Stimulated activated CD4-positive, alpha-beta T cell treated with anti-CD3 and anti-CD28 coated beads, Interleukin-4, amount 100 ng/mL, for 48 hours (primary cell): ENCODE measurements around the gene CFAP61.

ENCODE experiments used
- DNase-seq, 2 donors: peaks; one replicate each; pipeline ENCODE4 v3.0.0-alpha.2; 2020; ENCODE audit warnings: low read depth in 2 of 2

Gene CFAP61

DNA sequence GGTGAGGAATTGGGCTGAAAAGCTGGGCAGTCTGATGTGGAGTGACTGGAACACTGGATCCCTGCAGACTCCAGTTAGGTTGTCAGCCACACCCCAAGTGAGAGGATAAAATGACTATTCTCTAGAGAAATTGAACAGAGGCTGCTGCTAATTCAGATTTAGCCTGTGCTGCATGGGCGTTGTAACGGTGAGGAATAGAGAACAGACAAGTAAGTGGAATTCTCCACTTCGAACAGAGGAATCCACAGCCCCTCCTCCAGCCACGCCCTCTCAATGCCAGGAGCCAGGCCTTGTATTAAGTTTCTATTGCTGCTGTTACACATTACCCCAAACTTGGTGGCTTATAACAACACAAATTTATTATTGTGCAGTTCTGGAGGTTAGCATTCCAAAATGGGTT lies 109.3 kb downstream of the CFAP61 start:
- DNase-seq, result no peak

DNA sequence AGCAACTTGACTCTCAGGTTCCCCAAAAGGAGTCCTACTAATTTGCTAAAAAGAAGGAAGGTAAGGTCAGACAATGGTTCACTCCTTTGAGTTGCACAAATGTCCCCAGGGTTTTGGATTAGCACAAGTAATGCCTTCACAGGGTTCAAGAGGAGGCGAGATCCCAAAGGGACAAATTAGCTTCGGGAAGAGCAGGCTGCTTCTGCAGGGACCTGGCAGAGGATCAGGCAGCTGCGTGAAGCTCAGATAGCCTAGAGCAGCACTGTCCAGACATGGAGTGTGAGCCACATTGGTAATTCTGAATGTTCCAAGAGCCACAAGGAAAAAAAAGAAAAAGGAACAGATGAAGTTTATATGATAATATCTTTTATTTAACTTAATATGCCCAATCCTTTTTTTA lies 115.4 kb downstream of the CFAP61 start:
- no peak for DNase-seq

DNA sequence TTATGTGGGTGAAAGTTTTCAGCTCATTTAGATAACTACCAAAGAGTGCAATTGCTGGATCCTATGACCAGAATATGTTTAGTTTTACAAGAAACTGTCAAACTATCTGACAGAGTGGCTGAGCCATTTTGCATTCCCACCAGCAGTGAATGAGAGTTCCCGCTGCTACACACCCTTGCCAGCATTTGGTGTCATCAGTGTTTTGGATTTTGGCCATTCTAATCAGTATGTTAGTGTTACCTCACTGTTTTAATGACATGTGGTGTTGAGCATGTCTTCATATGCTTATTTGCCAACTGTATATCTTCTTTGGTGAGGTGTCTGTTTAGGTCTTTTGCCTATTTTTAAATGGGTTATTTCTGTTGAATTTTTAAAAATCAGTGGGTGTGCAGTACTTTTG lies 120.9 kb downstream of the CFAP61 start:
- DNase-seq, result no peak

DNA sequence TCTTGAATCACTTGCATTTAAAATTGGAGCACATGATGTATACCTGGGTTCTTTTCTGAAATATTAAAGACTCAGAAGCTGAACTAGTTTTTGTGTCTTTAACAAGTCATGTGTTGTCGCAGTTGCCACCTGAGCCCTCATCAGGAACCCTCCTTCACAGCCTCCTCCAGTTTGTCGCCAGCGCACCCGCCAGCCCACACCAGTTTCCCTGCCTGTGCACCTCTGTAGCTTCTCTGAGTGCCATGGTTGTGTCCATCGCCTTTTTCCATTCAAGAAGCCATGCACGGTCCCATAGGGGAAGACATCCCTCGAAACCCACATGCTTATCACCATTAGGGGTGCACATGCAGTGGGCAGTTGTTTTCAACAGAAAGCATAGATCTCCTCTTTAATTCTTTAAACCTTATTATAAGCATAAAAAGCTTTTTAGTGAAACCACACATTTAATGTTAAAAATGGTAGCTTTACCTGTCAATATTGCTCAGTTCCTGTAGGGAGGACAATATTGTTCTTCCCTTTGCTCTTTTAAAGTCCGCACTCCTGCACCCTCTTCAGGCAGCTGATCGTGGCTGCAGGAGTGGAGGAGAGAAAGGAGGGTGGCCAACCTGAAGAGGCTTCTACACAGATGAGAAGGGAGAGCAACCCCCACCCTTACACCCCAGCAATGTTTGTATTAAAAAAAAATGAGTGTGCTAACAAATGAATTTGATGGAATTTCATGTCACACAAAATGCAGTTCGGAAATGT lies 121.9 kb downstream of the CFAP61 start:
- DNase-seq, result no peak

DNA sequence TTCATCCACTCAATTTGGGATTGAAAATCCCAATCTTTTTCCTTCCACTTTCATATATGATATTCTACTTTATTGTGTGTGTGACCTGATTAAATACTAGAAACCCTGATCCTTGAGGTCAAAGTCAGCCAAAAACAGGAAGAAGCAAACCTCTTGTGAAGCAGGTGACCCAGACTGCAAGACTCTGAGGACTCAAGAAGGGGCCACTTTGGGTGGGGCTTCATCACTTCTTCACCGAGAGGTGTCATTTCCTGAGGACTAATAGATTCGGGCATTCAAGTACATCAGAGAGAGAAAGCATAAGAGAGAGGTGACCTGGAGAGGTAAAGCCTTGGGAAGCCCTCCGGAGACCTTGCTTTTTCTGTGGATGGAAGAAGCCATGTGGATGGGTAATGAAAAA lies 129.0 kb downstream of the CFAP61 start:
- DNase-seq, result no peak

DNA sequence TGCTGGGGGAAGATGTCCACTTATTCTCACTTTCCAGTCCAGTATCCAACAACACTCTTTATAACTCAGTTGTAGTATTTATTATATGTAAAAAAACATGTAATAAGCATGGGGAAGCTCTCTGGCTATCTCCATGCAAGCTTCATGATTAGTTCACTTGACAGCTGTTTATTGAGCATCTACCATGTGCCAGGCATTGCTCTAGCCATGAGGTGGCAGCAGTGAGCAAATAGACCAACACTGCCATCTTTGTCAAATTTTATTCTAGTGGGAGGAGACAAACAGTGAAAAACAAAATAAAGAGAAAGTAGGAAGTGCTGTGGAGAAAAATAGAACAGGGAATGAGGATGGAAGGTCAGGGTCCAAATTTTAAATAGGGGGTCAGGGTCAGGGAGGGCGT lies 131.8 kb downstream of the CFAP61 start:
- peak; percentile 2 to 14 for DNase-seq

DNA sequence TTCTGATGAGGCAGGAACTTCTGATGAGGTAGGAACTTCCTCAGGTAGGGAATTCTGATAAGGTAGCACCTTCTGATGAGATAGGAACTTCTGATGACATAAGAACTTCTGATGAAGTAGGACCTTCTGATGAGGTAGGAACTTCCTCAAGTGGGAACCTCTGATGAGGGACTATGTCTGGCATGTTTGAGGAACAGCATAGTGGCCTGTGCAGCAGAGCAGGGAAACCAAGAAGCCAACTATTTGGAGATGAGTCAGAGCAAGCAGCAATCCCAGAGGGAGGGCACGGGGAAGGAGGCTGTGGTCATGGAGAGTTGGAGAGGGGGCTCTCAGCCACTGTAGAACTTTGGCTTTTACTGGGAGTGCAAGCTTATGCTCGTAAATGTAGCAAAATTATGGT lies 132.4 kb downstream of the CFAP61 start:
- DNase-seq, result no peak

DNA sequence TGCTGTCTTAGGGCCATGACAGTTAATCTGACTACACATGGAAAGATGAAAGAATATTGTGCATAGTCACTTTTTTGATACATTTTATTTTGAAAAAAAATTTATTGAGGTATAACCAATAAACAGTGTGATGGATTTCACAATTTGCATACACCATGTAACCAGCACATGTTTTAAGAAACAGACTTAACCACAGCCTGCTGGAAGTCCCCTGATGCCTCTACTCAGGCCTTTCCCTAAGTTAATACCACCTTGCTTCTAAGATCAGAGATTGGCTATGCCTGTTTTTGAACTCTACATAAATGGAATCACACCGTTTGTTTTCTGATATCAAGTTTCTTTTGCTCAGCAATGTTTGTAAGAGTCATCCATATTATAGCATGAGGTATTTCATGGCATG lies 136.3 kb downstream of the CFAP61 start:
- no peak for DNase-seq

DNA sequence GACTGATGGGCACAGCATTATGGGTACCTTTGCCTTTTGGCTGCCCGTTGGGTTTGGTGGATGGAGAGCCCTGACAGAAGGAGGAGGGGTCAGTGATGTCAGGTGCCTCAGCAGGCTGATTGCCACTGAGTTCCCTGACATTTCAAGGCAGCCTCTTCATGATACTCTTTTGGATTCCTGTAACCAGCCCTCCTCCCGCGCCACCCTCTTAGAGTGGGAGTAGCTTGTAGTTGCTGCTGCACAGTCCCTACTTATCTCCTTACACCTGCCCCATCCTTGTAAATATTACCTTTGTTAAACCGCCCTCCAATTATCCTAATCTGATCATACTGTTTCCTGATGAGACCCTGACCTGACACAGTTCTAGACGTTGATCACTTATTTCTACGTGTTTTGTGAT lies 140.0 kb downstream of the CFAP61 start:
- no peak for DNase-seq

DNA sequence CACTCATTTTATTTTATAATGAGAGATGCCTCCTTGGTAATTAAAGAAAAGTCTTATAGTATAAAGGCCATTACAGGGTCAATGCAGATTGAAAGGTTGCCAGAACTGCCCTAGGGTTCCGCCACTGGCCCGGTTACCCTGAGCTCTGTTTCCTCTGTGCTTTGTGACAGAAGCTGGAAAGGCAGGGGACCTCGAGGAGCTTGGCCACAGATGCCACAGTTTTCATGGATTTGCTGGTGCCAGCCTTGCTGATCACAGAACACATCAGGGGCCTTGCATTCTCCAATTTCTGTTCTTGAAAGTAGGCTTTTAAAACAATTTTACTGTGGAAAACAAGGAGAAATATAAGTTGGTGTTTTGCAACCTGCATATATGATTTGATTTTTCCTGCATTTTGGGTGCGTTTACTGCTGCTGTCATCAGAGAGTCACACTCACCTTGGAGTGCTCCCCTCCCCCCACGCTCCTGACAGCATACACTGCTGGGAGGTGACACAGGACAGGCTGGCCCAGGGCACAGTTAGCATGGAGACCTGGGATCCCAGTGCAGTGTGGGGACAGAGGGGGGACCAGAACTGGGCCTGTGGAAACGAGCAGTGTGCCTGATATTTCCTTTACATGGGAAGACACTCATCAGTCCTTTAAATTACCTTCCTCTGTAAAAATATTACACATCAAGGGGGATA lies 142.8 kb downstream of the CFAP61 start:
- DNase-seq, result no peak

DNA sequence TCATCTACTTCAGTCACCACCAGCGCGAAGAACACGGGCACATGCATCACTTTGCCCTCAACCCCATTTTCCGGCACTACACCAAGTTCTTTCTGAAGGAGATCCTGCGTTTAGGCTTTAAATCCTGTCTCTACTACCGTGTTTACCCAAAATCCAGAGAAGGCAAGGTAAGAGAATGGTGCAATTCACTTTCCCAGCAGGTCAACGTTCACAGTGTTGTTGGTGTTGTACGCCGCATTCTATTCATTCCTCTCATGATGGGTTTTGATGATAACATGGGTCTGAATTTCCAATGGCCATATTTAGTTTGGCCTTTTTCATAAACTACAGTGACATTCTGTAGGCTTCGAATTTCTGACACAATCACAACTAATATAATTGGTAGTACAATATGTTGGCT lies 144.3 kb downstream of the CFAP61 start:
- no peak for DNase-seq

DNA sequence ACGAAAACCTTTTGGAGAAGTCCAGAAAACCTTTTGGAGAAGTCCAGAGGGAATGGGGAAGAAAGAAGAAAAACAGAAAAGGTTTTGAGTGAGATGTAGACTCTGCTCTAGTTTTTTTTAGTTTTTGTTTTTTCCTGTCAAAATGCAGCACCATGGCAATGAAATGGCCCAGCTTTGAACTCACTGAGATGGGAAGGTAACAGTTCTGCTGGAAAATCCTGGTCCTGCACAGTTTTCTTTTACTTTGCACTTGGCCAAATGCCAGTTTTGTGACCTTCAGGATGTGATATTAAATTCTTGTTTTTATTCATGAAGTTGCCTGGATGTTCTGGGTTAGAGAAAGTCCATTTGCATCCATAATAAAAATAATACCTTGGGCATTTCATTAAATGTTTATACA lies 145.7 kb downstream of the CFAP61 start:
- DNase-seq, result no peak

DNA sequence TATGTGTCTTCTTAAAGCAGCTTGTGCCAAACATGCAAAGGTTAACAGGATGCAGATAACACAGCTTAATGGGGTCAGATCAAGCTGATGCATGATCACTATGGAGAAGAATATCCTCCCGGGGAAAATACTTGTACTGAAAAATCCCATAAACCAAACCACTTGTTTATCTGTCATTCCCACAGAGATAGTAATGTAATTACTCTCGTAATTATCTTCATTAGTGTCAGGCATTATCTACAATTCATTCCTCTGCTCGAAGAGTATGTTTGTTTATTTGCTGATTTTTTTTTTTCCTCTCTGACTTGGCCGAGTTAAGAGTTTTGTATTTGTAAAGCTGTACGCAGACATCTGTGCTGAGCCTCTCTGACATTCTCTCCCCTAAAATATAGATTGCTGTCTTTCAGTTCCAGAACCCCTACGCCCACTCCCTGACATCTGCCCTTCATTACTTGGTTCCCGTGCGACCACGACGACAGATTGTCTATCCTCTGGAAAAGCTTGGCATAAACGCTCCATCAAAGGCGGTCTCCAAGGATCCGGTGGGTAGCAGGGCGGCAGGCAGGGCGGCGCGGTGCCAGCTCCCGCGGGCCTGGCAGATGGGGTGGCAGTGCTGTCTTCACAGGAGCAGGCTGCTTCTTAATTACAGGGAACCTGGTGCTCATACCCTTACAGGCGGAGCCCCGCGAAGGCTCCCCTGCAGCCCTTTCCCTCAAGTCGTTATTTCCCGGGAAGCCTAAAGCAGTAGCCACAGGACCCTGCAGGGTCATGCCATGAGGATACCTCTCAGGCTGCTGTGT lies 147.2 kb downstream of the CFAP61 start:
- DNase-seq, result no peak

DNA sequence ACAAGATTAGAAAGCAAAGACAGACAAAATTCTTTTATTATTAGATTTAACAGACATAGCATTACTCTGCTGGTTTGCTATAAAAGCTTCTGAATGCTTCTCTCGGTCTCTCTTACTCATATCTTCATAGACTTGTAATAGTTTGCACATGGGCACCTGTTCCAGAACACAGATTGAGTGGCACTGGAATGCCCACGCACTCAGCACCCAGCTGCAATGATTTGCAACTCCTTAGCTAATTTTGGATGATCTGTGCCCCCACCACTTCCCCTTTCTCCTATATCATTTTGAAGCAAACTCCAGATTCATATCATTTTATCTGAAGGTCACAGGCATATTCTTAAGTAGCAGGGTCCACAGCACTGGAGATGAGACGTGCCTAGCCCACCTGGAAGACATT lies 148.8 kb downstream of the CFAP61 start:
- DNase-seq, result no peak

DNA sequence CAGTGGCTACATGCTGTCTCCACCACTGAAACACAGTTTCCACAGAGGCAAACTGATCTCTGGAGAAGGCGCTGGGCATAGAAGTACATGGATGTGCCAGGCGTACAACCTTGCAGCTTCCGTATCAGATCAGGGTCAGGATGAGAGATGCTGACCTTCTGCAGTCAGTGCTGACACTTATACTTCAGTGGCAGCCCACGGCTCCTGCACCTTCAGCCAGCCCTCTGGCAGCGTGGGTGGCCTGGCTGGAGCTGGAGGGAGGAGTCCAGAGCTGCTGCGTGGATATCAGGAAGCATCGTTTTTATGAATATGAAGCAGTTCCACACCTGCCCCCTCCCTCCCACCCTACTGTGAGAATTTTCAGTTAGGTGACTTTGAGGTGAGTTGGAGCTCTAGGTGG lies 149.3 kb downstream of the CFAP61 start:
- no peak for DNase-seq

DNA sequence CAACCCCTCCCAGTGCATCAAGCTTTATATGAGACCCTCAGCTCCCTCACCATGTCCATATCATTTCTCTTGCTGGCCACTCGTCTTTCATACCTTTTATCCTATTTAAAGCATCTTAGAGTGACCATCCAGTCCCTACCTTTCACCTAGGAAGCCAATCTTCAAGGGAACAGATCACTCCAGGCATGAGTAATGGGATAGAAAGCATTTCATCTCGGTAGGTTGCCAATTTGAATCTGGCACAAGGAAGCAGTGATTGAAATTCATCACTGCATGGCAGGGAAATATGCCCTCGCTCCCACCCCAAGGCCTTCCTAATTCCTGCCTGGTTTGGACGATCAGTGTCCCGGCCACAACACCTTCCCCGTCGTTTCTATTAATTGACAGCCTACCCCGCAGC lies 150.4 kb downstream of the CFAP61 start:
- no peak for DNase-seq

DNA sequence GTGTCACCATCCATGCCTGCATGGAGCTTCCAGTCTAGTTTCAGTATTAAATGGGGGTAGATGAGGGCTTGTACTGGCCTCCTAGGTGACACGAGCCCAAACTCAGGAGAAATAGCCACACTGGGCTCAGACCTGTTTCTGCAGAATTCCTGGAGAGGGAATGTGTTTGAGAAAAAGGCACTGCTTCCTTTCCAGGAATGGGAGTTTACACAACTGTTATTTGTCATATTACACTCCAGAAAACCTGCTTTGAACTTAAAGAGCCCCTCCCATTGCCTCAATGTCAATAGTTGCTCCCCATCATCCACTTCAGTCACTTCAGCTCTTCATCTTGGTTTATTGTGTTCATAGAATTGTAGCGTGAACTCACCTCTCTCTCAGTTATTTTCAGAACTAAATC lies 151.5 kb downstream of the CFAP61 start:
- DNase-seq, result no peak

DNA sequence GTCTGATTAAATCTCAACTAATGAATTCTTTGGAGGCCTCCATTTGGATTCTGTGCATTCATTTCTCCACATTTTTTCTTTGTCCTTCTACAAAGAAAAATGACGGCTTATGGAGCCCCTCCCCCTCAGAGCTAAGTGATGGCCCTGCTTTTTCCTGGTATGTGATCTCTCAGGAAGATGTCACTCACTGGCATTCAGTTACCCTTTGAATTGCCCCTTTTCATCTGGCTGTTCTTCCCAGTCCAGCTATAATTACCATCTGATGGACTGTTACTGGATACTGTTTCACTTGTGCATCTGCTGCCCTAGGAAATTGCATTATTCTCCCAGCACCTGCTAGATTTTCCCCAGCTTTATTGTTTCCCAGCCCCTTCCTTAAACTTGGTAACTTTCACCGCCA lies 151.9 kb downstream of the CFAP61 start:
- no peak for DNase-seq

DNA sequence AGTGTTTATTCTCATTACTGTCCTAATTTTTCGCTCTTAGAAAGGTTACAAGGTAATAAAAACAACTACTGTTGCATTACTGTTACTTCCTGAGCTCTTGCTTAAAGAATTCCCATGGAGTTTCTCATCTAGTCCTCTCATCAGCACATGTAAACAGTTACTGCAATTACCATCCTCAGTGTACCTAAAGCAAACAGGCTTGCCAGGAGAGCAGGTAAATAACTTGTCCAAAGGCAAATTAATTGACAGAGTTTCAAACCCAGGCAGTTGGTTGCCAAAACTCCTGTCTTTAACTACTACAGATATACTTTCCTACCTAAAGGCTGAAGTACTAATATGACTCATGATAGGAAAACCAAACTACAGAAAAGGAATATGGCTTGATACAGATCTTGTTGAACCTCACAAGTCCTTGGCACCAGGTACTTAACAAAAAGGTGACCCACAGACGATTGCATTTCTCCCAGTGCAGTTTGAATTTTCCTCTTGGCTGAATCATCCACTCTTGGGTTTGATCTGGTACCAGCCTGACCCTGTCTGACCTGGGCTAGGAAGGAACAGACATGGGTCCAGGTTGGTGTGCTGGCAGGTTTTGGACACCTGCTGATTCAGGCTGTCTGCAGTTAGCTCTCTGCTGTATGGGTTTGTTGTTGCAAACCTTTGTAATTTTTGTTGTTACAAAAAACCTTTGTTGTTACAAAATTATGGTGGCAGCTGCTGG lies 153.0 kb downstream of the CFAP61 start:
- no peak for DNase-seq

DNA sequence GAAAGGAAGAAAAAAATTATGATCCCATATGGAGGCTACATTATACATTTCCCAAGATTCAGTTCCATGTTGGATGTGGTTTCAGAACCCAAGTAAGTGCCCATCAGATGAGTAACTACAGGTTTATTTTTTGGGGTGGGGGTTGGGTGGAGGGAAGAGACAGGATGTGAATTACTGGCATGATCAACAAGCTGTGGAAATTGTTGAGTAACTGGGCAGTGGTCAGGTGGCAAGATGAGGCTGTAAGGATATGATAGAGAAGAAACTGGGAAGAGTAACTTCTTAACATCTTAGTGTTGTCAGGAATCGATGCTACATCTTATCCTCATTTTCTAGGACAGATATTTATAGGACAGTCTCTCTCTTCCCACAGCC lies 153.5 kb downstream of the CFAP61 start:
- DNase-seq, result no peak

DNA sequence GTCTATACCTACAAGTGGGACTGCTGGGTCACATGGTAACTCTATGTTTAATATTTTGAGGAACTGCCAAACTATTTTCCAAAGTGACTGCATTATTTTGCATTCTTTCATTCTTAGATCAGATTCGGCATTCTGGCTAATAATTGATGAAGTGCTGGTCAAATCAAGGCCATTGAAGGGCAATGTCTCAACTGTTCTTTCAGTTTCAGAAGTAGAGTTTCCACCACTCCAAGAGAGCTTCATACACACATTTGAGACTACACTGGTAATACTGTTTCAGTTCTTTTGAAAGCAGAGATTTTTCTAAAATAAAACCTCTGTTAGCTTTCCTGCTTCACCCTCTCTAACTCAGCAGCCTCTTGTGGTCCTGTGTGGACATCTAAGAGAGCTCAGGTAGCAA lies 154.5 kb downstream of the CFAP61 start:
- no peak for DNase-seq

DNA sequence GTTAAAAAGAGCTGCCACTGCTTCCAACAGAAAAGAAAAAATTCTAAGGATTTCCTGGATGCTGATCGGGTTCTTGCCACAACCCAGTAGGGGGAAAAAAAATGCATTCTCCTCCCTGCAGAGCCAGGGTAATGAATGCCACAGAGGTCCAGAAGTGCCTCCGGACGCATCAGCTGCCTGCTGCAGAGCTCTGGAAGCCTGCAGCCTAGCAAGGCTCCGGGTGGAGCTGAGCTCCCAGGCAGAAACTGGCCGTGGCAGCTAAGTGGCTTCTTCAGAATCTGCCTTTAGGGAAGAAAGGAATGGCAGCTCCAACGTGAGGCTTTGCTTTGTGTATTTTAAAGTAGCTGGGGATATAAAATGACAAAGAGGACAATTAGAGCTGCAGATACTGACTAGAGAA lies 155.0 kb downstream of the CFAP61 start:
- DNase-seq, result no peak
